ENCODE measurements around the gene SHB. TPM values are rescaled to one million over a fixed set of nuclear protein-coding genes. Genes with fewer than 3 reads are reported as not detected.

SHB gene
- total RNA-seq, 1 experiment from 2014 or later, result 56.4 TPM

GRCh38 chr9:38009035-38009501 is 60.0 kb downstream of the SHB start:
- Histone ChIP-seq H3K79me2 (ENCODE audit: low read length) (peaks cover 97% of the 10 kb centered on the region), H3K9me2 (replicated peaks; ENCODE audit: low read length) (no peaks in the 10 kb centered on the region), H3K4me1 (ENCODE audit: insufficient read depth, low read length) (peaks cover 57% of the 10 kb centered on the region), H3K4me3 (ENCODE audit: low read length) (no peak overlapping the region), H3K9ac (ENCODE audit: low read length) (peak overlapping the region; percentile 75), H4K20me1 (ENCODE audit: low read length) (no peaks in the 10 kb centered on the region), H3K9me3 (ENCODE audit: low read length) (no peaks in the 10 kb centered on the region), H2AFZ (ENCODE audit: low read length) (no peak overlapping the region), H3K27ac (ENCODE audit: low read length) (peak overlapping the region; percentile 99), H3F3A (ENCODE audit: low read length, unreplicated experiment) (peaks cover 10% of the 10 kb centered on the region), H3K27me3 (ENCODE audit: low read length) (no peaks in the 10 kb centered on the region), H3K36me3 (ENCODE audit: low read depth, low read length) (peaks cover 32% of the 10 kb centered on the region), H3K4me2 (ENCODE audit: low read length) (peak overlapping the region; percentile 62)
- ChIA-PET POLR2A (ENCODE audit: unreplicated experiment) (no interaction called here), CTCF (no interaction called here)
- ATAC-seq (no peak), DNase-seq (no peak)
- BruUV-seq (replicated peaks), result no TSS peak
- TF ChIP-seq EZH2 (IDR thresholded peaks at IDR 0.05; ENCODE audit: low read length, unreplicated experiment), result no peak
- TF ChIP-seq EZH2phosphoT487 (IDR thresholded peaks at IDR 0.05; ENCODE audit: borderline replicate concordance, low read length), result no peak
- TF ChIP-seq CTCF (conservative IDR thresholded peaks at IDR 0.05; ENCODE audit: low read depth, low read length), result no peak
- intact Hi-C loops (cut with micrococcal nuclease), result loop anchor here (5.0 kb wide), 1 partner anchor 38 kb away; no protein-coding TSS in a partner anchor

GRCh38 chr9:38008168-38009034 is 60.6 kb downstream of the SHB start:
- no peak for TF ChIP-seq CTCF (conservative IDR thresholded peaks at IDR 0.05; ENCODE audit: low read depth, low read length)
- TF ChIP-seq EZH2 (IDR thresholded peaks at IDR 0.05; ENCODE audit: low read length, unreplicated experiment), result no peak
- TF ChIP-seq EZH2phosphoT487 (IDR thresholded peaks at IDR 0.05; ENCODE audit: borderline replicate concordance, low read length), result no peak
- Histone ChIP-seq H3K36me3 (ENCODE audit: low read depth, low read length) (peaks cover 25% of the 10 kb centered on the region), H3F3A (ENCODE audit: low read length, unreplicated experiment) (peaks cover 10% of the 10 kb centered on the region), H3K9ac (ENCODE audit: low read length) (peak overlapping the region; percentile 77), H3K4me1 (ENCODE audit: insufficient read depth, low read length) (peaks cover 57% of the 10 kb centered on the region), H3K9me2 (replicated peaks; ENCODE audit: low read length) (no peaks in the 10 kb centered on the region), H3K27me3 (ENCODE audit: low read length) (no peaks in the 10 kb centered on the region), H3K9me3 (ENCODE audit: low read length) (no peaks in the 10 kb centered on the region), H3K27ac (ENCODE audit: low read length) (peak overlapping the region; percentile 99), H4K20me1 (ENCODE audit: low read length) (no peaks in the 10 kb centered on the region), H3K4me2 (ENCODE audit: low read length) (peak overlapping the region; percentile 71), H2AFZ (ENCODE audit: low read length) (no peak overlapping the region), H3K4me3 (ENCODE audit: low read length) (no peak overlapping the region), H3K79me2 (ENCODE audit: low read length) (peaks cover 97% of the 10 kb centered on the region)
- intact Hi-C loops (cut with micrococcal nuclease), result loop anchor here (1.0 to 5.0 kb wide), 2 partner anchors 39 to 44 kb away; no protein-coding TSS in a partner anchor
- peak; percentile 84 for ATAC-seq
- no TSS peak for BruUV-seq (replicated peaks)
- CTCF ChIA-PET, result interaction anchor here (0.8 kb wide), 1 partner anchor 9 kb away, joined by 5 read pairs; no protein-coding TSS in a partner anchor
- POLR2A ChIA-PET (ENCODE audit: unreplicated experiment), result no interaction called here
- peak; percentile 94 for DNase-seq
